Testis (tissue), 3 donors: Measurements from ENCODE around the gene PODXL2. TPM values are rescaled to one million over a fixed set of nuclear protein-coding genes. Genes with fewer than 3 reads are reported as not detected.

Source experiments
- DNase-seq: peaks from one replicate; pipeline ENCODE4 v3.0.0-alpha.2; 2019
- H3K27ac ChIP-seq, 2 donors: fragments of 200-600 bp; sonication (generic); one replicate each; pipeline ENCODE4 v1.5.1; 2019
- H3K27me3 ChIP-seq: fragments of 200-600 bp; sonication (generic); one replicate; pipeline ENCODE4 v1.5.1; 2019
- H3K36me3 ChIP-seq: fragments of 200-600 bp; sonication (generic); one replicate; pipeline ENCODE4 v1.5.1; 2017; ENCODE audit warnings: low read depth; ENCODE audit errors: missing control alignments
- H3K4me1 ChIP-seq: fragments of 200-600 bp; sonication (generic); one replicate; pipeline ENCODE4 v1.5.1; 2019
- H3K4me3 ChIP-seq, 2 donors: fragments of 200-600 bp; sonication (generic); one replicate each; pipeline ENCODE4 v1.5.1; 2017 to 2019
- H3K9me3 ChIP-seq: fragments of 200-600 bp; sonication (generic); one replicate; pipeline ENCODE4 v1.5.1; 2017
- CTCF ChIP-seq, 3 experiments: fragments of 450-650 bp in 2 of 3; fragments of 200-600 bp in 1 of 3; sonication (generic) in 1 of 3; IDR thresholded peaks; one replicate each; pipeline ENCODE4 v1.5.1; 2016 to 2019; ENCODE audit warnings: antibody characterized with exemption in 3 of 3, mild to moderate bottlenecking in 2 of 3, moderate library complexity in 1 of 3
- POLR2A ChIP-seq: fragments of 450-650 bp; IDR thresholded peaks from one replicate; pipeline ENCODE4 v1.6.1; 2017; ENCODE audit warnings: antibody characterized with exemption, mild to moderate bottlenecking, moderate library complexity
- WGBS, 2 donors: methylation state at CpG; one replicate each; pipeline ENCODE4 v1.1.5; 2018; 5-methylcytosine and 5-hydroxymethylcytosine counted together
- intact Hi-C: fragments of 100-400 bp; cut with DNase I; formaldehyde crosslinking; loops from one replicate; pipeline ENCODE4 v1.15.1; 2023; ENCODE audit warnings: low total_unique reads
- polyA plus RNA-seq: library from polyadenylated mRNA; stranded (reverse); fragments of 350-450 nt; fragmentation: Illumina TruSeq; extraction: RNeasy Lipid Tissue Mini Kit (QIAGEN cat#74804); gene quantifications from one replicate; pipeline ENCODE4 v1.2.3, GENCODE V29; 2014; ENCODE audit warnings: low read depth, low replicate concordance; ENCODE audit not compliant: insufficient read depth
- total RNA-seq, 2 donors: library from RNA; depleted of rRNA; stranded (reverse); fragments of >200 nt; gene quantifications; one replicate each; pipeline ENCODE4 v1.2.3, GENCODE V29; 2016

The PODXL2 gene
- total and polyA plus RNA-seq, 3 donors from 2014 or later: 51.3 to 88.8 (median 71.9) TPM

- Histone ChIP-seq H3K27ac (no peak overlapping the region), H3K9me3 (no peaks in the 10 kb centered on the region), H3K36me3 (no peaks in the 10 kb centered on the region), H3K4me1 (no peaks in the 10 kb centered on the region), H3K27me3 (no peaks in the 10 kb centered on the region), H3K4me3 (no peak overlapping the region)
- WGBS, 2 donors: 95% methylated on average over 3 of the region's 3 CpGs
- intact Hi-C loops: no loop called here
- DNase-seq: no peak
- TF ChIP-seq CTCF (IDR thresholded peaks at IDR 0.05): no peak
- no peak for TF ChIP-seq POLR2A
Observed at GRCh38 chr3:127665586-127665985, 36.6 kb downstream of the PODXL2 start.

DNA sequence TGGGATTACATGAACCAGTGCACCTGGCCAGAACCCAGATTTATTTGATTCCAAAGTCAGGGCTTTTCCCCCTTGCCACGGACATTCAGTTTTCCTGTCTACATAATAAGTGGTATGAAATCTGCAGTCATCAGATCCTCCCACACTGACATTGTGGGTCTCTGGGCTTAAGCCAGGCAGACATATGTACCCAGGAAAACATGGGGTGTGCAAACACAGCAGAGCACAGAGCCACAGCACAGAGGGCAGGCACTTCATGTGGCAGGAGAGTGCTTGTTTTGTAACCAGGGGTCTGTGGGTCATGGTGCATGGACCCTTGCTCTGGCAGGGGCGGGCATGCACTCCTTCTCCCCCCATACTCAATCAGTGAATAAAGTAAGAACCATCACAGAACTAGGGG, 37.7 kb downstream of the PODXL2 start:
- H3K27me3 ChIP-seq: no peaks in the 10 kb centered on the region
- intact Hi-C loops: no loop called here
- 87 to 100% methylated on average over 1 to 2 of the region's 2 CpGs for WGBS, 2 donors
- TF ChIP-seq POLR2A (no peak), CTCF (IDR thresholded peaks at IDR 0.05) (no peak)
- DNase-seq: no peak
- H3K27ac ChIP-seq: no peak overlapping the region
- no peaks in the 10 kb centered on the region for H3K36me3 ChIP-seq
- H3K4me3 ChIP-seq: no peak overlapping the region
- peaks cover 4% of the 10 kb centered on the region for H3K4me1 ChIP-seq
- no peaks in the 10 kb centered on the region for H3K9me3 ChIP-seq

DNA sequence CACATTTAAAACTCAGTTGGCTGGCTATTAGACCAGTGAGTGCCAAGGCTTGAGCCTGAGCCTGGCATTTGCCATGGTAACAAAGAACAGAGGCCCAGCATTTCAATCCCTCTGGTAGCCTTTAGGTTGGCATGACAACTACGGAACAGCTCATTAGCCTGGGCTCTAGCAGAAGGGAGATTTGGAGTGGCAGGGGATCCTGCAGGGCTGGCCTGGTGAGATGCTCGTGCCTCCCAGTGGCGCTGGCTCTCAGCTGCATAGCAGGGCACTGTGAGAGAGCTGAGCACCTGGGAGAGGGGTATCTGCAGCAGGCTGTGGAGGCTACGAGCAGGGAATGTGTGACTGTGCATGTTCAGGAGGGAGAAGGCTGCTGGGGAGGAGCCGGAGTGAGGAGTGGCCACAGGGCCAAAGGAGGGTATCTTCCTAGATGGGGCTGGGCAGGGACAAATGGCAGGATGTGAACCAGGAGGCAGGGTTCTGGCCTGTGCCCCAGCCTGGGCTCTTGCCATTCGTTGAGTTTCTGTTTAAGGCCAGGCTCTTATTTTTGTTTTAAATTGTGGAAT, 38.2 kb downstream of the PODXL2 start:
- intact Hi-C loops: no loop called here
- no peaks in the 10 kb centered on the region for H3K27me3 ChIP-seq
- no peak overlapping the region for H3K27ac ChIP-seq
- H3K4me3 ChIP-seq: no peak overlapping the region
- H3K36me3 ChIP-seq: no peaks in the 10 kb centered on the region
- DNase-seq: no peak
- TF ChIP-seq POLR2A (no peak), CTCF (IDR thresholded peaks at IDR 0.05) (no peak)
- peaks cover 10% of the 10 kb centered on the region for H3K4me1 ChIP-seq
- WGBS, 2 donors: 91 to 93% methylated on average over 6 of the region's 6 CpGs
- no peaks in the 10 kb centered on the region for H3K9me3 ChIP-seq

DNA sequence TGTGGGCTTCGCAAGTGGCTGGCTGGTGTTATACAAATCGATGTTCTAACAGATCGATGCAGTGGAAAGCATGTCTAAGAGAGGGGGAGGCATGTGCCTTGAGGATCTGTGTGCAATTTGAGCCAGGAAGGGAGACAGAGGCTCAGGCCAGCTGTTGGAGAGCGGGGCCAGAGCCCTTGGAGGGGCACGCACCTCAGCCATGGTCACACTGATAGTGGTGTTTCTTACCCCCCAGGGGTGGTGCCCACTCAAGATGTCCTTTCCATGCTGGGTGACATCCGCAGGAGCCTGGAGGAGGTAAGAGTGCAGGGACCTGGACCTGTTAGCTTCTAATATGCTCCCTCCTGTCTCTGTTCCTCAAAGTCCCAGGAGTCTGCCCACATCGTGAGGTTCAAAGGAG, 39.9 kb downstream of the PODXL2 start:
- Histone ChIP-seq H3K36me3 (no peaks in the 10 kb centered on the region), H3K27me3 (no peaks in the 10 kb centered on the region), H3K4me3 (no peak overlapping the region), H3K9me3 (no peaks in the 10 kb centered on the region), H3K4me1 (peaks cover 15% of the 10 kb centered on the region), H3K27ac (no peak overlapping the region)
- intact Hi-C loops: no loop called here
- WGBS, 2 donors: 92 to 95% methylated on average over 7 of the region's 7 CpGs
- DNase-seq: no peak
- TF ChIP-seq CTCF (IDR thresholded peaks at IDR 0.05) (no peak), POLR2A (no peak)

DNA sequence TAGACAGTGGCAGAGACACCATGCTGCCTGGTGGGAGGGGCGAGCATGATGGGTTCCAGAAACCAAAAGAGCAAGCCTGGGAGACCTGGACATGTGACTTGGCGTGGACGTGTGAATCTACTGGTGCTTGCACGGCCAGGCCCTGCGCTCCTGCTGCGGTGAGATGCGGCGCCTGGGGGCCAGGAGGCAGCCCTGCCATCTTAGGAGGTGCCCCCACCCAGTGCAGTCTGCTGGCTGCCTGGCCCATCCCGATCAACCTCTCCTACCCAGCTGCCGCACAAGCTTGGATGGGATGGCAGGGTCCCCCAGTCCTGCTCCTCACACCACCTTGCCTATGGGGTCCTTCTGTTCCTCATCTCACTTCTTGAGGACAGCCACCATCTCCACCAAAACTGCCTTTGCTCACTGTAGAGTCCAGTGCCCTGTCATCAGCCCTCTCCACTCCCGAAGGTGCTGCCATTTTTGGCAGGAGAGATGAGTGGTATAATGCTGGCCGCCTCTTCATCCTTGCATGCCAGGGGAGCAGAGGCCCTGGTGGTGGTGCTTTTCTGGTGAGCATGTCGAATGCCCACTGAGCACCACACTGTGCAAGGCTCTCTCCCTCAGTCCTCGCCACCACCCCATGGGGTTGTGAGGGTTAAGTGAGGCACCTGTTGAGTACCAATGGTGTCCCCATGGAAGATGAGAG, 40.7 kb downstream of the PODXL2 start:
- 88 to 92% methylated on average over 10 to 14 of the region's 14 CpGs for WGBS, 2 donors
- TF ChIP-seq POLR2A (no peak), CTCF (IDR thresholded peaks at IDR 0.05) (no peak)

More for the DNA sequence above, 40.7 kb downstream of the PODXL2 start:
- Histone ChIP-seq H3K4me1 (peaks cover 17% of the 10 kb centered on the region), H3K4me3 (no peak overlapping the region), H3K36me3 (no peaks in the 10 kb centered on the region), H3K9me3 (no peaks in the 10 kb centered on the region), H3K27me3 (no peaks in the 10 kb centered on the region), H3K27ac (no peak overlapping the region)
- no peak for DNase-seq
- intact Hi-C loops: no loop called here
